CMK (cell line): ENCODE data around the gene TSPAN31.
"Not testable (repeated sequence)": the region's sequence is repeated elsewhere in the genome, so short reads cannot be mapped to it uniquely, and the experiment has no call there.

Experiments
- DNase-seq: peaks from one replicate; pipeline ENCODE4 v3.0.0-alpha.2; 2010; ENCODE audit warnings: low read depth

The TSPAN31 gene, protein sequence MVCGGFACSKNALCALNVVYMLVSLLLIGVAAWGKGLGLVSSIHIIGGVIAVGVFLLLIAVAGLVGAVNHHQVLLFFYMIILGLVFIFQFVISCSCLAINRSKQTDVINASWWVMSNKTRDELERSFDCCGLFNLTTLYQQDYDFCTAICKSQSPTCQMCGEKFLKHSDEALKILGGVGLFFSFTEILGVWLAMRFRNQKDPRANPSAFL

DNA sequence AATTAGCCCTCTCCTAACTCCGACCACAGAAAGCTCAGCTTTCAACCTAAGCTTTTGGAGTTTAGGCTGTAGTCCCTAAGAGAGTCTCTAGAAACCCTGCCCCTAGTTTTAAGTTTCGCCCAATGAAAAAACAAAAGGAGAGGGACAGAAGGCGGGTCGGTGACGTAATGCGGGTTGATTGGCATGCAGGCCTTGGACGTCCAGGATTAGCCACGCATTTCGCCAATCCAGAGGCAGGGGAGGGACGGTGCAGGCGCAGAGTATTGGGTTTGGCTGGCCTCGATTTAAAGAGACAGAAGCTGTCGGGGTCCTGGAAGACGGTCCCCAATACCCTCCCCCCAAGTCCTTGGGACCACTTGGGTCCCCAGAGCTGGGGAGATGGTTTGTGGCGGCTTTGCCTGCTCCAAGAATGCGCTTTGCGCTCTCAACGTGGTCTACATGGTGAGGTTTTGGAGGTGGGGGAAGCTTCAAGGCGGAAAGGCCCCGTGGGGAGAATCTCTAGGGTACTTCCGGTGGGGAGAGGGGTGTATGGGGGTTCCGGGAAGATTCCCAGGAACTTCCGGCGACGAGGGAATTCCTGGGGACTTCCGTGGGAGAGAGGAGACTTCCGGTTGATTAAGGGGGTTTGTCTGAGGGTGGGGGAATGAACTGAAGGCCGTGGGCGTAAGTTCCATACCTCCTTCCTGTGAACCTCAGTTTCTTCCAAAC lies at the start of gene TSPAN31:
Gene TSPAN31 (plus strand): TSS at position 263 of the 708 bp plus-strand sequence. CDS start 116 bp downstream, at position 379.
- DNase-seq = peak; percentile 83

GRCh38 chr12:57695770-57696432 lies 48.9 kb upstream of the TSPAN31 start:
- DNase-seq = no peak

DNA sequence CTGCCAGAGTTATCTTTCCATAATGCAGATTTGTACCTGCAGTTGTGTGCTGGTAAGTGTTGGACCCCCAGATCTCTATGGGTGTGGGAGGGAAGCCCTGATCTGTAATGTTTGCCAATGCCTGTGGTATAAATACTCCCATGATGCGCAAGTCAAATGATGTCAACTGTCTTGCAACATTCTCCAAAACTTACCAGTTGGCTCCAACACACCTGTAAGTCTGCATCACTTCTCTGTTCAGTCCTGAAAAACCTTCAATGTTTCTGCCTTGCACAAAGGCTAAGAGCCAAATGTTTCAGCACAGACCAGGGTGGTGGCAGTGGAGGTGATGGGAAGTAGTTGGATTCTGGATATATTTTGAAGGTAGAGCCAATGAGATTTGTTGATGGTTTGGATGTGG lies 47.8 kb upstream of the TSPAN31 start:
- no peak for DNase-seq

DNA sequence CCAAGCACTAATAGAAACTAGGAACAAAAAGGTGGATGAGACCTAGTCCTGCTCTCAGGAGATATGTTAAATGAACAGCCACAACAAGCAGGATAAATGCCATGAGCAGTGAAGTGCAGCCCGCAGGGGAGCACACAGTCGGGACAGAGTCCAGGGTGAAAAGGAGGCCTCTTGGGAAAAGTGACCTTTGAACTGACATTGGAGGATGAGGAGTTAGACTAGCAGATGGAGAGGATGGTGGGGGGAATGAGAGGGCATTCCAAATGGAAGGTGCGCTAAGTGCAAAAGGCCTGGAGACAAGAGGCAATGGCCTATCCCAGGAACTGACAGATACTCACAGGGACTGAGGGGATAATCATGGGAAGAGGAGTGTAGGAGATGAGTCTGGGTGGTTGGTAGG lies 46.4 kb upstream of the TSPAN31 start:
- DNase-seq = no peak

DNA sequence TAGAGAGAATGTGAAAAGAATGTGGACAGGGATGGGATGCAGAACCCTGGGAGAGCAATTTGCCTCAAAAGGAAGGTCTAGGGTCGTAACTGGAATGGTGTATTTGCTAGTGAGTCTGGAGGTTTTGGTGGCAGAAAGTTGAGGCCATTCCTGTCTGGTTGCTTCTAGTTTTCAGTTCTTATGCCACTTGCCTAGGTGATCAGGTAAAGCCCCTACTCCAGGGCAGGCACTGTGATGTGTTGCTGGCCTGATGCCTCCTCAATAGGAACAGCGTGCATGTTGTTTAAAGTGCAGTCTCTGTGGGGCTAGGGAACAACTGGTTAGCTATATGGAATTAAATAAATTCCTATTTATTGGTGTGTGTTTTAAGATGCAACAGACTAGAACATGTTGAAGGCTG lies 44.5 kb upstream of the TSPAN31 start:
- DNase-seq = no peak

DNA sequence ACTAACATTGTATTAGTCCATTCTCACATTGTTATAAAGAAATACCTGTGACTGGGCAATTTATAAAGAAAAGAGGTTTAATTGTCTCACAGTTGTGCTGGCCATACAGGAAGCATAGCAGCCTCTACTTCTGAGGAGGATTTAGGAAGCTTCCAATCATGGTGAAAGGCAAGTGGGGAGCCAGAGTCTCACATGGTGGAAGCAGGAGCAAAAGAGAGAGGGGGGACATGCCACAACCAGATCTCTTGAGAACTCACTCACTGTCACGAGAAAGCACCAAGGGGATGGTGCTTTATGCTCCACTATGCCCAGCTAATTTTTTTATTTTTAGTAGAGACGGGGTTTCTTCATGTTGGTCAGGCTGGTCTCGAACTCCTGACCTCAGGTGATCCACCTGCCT lies 37.6 kb upstream of the TSPAN31 start:
- no peak for DNase-seq

DNA sequence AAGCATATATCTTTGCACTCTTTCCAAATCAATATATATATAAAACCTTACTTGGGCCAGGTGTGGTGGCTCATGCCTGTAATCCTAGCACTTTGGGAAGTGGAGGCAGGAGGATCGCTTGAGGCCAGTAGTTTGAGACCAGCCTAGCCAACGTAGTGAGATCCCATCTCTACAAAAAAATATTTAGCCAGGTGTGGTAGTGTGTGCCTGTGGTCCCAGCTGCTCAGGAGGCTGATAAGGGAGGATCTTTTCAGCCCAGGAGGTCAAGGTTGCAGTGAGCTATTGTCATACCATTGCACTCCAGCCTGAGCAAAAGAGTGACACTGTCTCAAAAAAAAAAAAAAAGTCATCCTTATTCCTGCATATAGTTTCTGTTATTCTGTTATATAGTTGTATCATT lies 36.5 kb upstream of the TSPAN31 start:
- no peak for DNase-seq

DNA sequence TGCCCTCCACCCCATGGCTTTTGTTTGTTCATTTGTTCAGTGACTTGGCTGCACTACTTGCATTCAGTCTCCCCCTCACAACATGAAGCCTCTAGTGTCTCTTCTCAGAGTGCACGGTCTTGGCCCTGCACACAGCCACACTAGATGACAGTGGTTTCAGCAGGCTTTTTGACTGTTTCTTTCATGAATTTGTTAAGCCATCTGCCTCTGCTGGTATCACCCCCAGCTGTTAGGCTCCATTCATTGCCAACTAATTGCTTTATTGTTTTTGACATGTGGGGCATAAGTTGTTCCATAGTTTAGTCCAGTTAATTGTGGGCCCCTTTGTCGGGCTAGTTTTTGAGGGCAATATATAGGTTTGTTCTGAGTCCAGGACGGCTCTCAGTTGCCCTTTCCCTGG lies 32.1 kb upstream of the TSPAN31 start:
- DNase-seq = no peak

DNA sequence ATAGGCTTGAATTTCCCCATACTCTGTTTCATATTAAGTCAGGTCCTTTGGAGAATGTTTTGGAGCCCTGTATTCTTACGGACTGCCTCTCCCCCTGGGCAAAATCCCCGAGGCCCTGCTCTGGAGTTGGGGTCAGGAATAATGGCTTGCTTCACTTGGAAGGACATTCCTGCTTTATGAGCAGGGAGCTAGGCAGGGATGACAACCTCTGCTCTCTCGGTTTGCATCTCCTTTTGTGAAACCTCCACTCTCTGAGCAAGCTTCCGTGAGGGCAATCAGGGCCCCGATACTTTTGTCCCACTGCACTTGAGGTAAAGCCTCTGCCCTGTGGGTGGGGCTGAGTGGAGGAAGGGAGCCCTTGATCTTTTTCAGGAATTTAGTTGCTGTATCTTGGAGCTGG lies 31.6 kb upstream of the TSPAN31 start:
- no peak for DNase-seq

DNA sequence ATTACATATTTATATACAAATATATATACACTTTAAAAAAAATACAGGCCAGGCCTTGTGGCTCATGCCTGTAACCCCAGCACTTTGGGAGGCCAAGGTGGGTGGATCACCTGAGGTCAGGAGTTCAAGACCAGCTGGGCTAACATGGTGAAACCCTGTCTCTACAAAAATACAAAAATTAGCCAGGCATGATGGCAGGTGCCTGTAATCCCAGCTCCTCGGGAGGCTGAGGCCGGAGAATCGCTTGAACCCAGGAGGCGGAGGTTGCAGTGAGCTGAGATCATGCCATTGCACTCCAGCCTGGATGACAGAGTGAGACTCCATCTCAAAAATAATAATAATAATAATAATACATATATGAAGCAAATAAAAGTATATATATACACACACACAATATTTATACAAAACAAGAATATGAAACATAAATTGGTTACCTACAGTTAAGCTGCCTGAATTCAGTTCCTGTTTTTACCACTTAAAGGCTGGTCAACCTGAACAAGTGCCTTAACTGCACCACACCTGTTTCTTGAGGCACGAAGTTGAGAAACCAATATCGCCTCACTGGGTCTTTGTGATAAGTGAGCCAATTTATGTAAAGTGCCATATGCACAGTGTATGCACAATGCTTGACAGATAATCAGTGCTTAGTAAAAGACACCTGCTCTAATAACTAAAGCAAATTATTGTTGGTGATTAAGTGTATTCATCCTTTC lies 29.6 kb upstream of the TSPAN31 start:
- DNase-seq = not testable (repeated sequence)

DNA sequence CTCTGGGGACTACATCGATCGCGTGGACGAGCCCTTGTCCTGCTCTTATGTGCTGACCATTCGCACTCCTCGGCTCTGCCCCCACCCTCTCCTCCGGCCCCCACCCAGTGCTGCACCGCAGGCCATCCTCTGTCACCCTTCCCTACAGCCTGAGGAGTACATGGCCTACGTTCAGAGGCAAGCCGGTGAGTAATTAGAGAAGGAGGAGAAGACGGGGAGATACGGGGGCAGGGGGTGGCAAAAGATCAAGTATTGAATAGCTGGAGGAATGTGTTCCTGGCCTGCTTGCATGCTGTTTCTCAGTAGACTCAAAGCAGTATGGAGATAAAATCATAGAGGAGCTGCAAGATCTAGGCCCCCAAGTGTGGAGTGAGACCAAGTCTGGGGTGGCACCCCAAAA lies 29.1 kb upstream of the TSPAN31 start:
- no peak for DNase-seq

GRCh38 chr12:57716305-57716704 lies 28.5 kb upstream of the TSPAN31 start:
- DNase-seq = no peak

GRCh38 chr12:57717131-57717530 lies 27.7 kb upstream of the TSPAN31 start:
- no peak for DNase-seq

DNA sequence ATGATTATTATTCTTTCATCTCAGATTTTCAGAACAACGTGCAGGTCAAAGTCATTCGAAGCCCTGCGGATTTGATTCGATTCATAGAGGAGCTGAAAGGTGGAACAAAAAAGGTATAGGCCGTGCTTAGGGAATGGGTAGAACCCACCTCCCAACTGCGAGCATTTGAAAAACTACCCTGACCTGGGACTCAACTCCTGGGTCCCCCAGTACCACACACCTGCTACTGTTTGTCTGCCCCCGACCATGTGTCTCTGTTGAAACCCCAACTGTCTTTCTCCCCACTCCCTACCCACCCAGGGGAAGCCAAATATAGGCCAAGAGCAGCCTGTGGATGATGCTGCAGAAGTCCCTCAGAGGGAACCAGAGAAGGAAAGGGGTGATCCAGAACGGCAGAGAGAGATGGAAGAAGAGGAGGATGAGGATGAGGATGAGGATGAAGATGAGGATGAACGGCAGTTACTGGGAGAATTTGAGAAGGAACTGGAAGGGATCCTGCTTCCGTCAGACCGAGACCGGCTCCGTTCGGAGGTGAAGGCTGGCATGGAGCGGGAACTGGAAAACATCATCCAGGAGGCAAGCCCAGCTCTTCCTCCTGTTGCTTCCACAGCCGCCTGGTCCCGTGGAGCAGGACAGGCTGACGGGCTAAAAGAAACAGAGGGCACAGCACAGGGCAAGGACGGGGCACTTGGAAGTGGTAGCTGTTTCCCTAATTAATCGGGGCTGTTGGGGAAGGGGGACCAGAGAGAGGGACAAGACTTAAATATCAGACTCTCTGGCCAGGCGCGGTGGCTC lies 26.8 kb upstream of the TSPAN31 start:
- no peak for DNase-seq

DNA sequence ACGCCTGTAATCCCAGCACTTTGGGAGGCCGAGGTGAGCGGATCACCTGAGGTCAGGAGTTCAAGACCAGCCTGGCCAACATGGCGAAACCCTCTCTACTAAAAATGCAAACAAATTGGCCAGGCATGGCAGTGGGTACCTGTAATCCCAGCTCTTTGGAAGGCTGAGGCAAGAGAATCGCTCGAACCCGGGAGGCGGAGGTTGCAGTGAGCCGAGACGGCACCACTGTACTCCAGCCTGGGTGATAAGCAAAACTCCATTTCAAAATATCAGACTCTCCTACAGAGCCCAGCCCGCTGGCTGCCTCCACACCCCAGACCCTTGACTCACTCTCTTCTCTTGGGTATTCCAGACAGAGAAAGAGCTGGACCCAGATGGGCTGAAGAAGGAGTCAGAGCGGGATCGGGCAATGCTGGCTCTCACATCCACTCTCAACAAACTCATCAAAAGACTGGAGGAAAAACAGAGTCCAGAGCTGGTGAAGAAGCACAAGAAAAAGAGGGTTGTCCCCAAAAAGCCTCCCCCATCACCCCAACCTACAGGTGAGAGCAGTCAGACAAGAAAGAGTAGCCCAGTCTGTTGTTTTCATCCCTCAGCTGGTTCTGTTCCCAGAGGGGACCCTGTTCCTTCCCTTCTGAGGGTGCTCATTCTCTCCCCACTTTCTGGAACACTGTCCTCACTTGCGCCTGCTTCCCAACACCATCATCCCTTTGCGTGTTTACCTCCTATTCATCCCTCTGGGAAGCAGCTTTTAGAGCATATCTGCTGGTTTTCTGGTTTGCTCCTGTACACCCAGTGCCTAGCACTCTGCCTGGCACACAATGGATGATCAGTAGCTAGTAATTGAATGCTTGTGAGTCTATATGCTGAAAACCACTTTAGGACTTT lies 26.0 kb upstream of the TSPAN31 start:
- no peak for DNase-seq

DNA sequence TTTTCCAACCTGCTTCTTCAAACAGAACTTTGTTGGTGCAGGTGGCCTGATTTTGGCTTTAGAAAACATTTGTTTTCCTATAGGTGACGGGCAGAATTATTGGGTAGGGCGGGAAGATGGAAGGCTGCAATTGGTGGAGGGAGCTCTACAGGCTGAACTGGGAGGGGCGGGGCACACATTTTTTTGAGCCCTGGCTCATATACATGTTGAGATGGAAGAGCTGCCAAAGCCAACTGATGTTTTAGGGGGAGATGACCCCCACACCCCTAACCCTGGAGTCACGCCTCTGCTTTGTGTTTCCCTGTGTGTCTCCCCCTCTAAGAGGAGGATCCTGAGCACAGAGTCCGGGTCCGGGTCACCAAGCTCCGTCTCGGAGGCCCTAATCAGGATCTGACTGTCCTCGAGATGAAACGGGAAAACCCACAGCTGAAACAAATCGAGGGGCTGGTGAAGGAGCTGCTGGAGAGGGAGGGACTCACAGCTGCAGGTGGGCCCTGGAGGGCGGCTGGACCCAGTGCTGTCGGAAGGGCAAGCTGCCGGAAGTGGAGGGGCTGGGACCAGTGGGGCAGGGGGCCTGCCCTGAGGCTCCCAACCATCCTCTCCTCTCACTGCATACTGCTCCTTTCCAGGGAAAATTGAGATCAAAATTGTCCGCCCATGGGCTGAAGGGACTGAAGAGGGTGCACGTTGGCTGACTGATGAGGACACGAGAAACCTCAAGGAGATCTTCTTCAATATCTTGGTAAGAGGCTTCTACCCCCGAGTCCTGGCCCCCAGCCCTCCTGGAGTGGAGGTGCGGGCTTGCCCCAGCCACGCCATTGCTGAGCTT lies 24.8 kb upstream of the TSPAN31 start:
- DNase-seq = no peak

DNA sequence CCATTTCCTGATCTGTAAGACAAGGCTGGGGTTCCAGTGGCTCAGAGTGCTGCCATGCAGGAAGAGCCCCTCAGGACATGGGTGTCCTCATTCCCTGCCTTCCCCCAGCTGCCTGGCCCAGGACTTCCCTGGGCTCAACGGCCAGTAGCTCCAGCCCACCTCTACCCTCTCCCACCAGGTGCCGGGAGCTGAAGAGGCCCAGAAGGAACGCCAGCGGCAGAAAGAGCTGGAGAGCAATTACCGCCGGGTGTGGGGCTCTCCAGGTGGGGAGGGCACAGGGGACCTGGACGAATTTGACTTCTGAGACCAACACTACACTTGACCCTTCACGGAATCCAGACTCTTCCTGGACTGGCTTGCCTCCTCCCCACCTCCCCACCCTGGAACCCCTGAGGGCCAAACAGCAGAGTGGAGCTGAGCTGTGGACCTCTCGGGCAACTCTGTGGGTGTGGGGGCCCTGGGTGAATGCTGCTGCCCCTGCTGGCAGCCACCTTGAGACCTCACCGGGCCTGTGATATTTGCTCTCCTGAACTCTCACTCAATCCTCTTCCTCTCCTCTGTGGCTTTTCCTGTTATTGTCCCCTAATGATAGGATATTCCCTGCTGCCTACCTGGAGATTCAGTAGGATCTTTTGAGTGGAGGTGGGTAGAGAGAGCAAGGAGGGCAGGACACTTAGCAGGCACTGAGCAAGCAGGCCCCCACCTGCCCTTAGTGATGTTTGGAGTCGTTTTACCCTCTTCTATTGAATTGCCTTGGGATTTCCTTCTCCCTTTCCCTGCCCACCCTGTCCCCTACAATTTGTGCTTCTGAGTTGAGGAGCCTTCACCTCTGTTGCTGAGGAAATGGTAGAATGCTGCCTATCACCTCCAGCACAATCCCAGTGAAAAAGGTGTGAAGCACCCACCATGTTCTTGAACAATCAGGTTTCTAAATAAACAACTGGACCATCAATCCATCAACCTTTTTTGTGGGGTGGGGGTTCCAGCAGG lies 23.9 kb upstream of the TSPAN31 start:
- DNase-seq = no peak

DNA sequence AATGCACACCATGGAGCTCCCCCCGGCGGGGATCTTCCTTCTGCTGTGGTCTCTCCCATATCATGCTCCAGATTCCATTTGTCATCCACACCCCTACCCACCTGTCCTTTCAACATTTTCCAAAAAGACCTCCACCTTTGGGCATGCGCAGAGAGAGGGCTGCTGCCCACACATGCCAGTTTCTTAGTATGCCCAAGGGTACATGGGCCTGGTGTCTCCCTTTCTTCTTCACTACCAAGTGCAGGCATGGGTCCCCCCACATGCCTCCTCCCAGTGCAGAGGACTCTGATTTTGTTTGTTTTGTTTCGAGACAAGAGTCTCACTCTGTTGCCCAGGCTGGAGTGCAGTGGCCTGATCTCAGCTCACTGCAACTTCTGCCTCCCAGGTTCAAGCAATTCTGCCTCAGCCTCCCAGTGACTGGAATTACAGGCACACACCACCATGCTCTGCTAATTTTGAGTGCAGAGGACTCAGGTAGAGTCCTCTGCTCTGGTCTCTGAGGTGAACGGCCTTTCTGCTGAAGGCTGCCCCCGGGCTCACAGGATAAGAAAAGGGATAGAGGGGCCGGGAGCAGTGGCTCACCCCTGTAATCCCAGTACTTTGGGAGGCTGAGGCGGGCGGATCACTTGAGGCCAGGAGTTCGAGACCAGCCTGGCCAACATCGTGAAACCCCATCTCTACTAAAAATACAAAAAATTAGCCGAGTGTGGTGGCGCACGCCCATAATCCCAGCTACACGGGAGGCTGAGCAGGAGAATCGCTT lies 22.8 kb upstream of the TSPAN31 start:
- not testable (repeated sequence) for DNase-seq
